Posterior vena cava (tissue), 2 donors: ENCODE data around the gene ADAP1. TPM values are rescaled to one million over a fixed set of nuclear protein-coding genes. Genes with fewer than 3 reads are reported as not detected.
"Not testable (repeated sequence)": the region's sequence is repeated elsewhere in the genome, so short reads cannot be mapped to it uniquely, and the experiment has no call there.

Source experiments
- DNase-seq: peaks from one replicate; pipeline ENCODE4 v3.0.0-alpha.2; 2020; ENCODE audit warnings: low spot score
- intact Hi-C, 2 donors: fragments of 100-400 bp; cut with DNase I; formaldehyde crosslinking; loops; one replicate each; pipeline versions ENCODE4 v1.14.1 to v1.14.2; 2022 to 2023
- total RNA-seq, 2 donors: library from RNA; stranded (reverse); fragmentation: NEBNext Ultra II Directional; extraction: Animal tissue kit (Norgen Biotek cat#: 25700); gene quantifications; one replicate each; pipeline ENCODE4 v1.2.1, GENCODE V29; 2021
- donor health status: DM: yes; HTN: yes; CAD: no.
- donor health status: DM: yes; HTN: yes; CAD: no.

The ADAP1 gene
- total RNA-seq, 2 donors from 2014 or later, result 16.3 to 17.8 TPM

GRCh38 chr7:931871-932650 lies 22.4 kb downstream of the ADAP1 start:
- DNase-seq, result peak; percentile 64
- intact Hi-C loops, result no loop called here

- intact Hi-C loops, result no loop called here
- peak; percentile 59 for DNase-seq
Observed at GRCh38 chr7:930975-931758, 23.3 kb downstream of the ADAP1 start.

- peak; percentile 73 for DNase-seq
- intact Hi-C loops, result no loop called here
Observed at GRCh38 chr7:929311-929711, 25.2 kb downstream of the ADAP1 start.

- peak; percentile 70 for DNase-seq
- intact Hi-C loops, result no loop called here
Observed at GRCh38 chr7:927031-927671, 27.3 kb downstream of the ADAP1 start.

GRCh38 chr7:926061-927030 lies 28.1 kb downstream of the ADAP1 start:
- intact Hi-C loops, result no loop called here
- peak; percentile 77 for DNase-seq

DNA sequence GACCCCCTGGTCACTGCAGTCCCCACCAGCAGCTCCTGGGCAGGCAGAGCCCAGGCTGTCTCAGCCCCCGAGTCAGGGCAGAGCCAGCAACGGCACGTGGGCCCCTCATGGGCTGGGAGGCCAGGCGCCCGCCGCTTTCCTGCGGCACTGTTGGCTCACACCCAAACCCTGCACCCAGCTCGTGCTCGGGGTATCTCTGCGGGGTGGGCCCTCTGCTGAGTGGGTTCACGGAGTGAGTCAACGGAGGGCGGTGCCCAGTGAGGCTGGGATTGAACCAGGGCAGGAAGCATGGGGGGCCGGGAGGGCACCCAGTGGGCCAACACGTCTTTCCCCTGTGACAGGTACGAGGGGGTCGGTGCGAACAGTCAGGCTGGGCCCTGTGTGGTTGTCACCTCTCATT lies 28.9 kb downstream of the ADAP1 start:
- peak; percentile 85 for DNase-seq
- intact Hi-C loops, result no loop called here

DNA sequence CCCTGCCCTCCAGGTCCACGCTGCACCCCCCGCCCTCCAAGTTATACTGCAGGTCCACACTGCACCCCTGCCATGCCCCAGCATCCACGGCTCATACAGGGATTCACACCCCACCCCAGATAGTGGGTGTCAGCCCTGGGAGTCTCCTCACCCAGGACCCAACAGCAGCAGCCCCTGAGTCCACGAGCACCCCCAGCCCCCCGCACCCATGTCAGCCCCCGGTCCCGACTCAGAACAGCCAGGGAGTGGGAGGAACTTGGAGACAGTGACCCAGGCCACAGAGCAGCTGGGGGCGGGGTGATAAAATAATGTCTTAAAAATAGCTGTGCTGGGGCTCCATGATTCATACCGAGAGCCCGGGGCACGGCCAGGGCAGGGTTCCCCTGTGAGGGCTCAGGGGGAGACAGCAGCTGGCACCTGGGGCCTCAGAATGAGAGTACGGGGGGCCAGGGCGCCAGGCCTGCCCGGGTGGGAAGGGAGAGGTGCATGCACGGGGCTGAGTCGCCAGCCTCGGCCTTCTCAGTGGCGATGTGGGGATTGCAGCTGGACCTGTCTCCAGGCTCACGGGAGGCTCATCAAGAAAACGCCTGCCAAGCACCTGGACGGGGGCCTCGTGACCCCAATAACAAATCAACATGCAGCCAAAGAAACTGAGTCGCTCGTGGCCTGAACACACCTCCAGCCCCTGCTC lies 29.8 kb downstream of the ADAP1 start:
- peak; percentile 83 for DNase-seq
- intact Hi-C loops, result no loop called here

DNA sequence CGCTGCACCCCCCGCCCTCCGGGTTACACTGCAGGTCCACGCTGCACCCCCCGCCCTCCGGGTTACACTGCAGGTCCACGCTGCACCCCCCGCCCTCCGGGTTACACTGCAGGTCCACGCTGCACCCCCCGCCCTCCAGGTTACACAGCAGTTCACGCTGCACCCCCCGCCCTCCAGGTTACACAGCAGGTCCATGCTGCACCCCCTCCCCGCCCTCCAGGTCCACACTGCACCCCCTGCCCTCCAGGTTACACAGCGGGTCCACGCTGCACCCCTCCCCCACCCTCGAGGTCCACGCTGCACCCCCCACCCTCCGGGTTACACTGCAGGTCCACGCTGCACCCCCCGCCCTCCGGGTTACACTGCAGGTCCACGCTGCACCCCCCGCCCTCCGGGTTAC lies 30.4 kb downstream of the ADAP1 start:
- intact Hi-C loops, result not testable (repeated sequence)

GRCh38 chr7:923108-924041 lies 31.1 kb downstream of the ADAP1 start:
- intact Hi-C loops, result no loop called here
- DNase-seq, result peak; percentile 93

More for the DNA sequence above, 30.4 kb downstream of the ADAP1 start:
- DNase-seq, result peak; percentile 66

DNA sequence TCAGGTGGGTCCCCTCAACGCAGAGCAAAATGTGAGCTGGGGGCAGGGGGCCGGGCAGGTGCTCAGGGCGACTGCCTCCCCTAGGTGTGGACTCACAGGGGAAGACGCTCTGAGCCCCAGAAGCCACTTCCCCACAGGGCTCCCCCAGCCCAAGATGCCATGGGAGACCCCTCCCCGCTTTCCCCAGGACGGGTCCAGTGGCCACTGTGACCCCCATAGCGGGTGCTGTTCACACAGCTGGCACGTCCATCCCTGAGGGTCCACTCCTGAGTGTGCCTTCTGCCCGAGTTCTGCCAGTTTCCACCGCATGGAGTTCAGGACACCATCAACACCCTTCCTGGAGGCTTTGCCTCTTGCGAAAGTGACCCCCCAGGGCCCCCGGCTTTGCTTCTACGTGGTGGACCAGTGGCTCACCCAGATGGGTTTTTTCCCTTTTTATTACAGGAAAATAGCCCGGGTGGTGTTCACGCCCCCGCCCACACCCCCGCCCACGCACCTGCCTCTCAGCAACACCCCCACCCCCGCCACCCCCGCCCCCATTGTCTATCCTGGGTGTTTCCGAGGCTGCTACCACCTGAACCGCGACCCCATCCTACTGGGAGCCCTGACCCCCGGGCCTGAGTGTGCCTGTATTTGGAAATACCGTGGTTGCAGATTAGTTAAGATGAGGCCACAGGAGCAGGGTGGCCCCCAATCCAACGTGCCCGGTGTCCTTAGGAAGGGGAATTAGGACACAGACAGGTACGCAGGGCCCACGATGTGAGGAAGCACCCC lies 32.0 kb downstream of the ADAP1 start:
- intact Hi-C loops, result no loop called here
- DNase-seq, result peak; percentile 75

DNA sequence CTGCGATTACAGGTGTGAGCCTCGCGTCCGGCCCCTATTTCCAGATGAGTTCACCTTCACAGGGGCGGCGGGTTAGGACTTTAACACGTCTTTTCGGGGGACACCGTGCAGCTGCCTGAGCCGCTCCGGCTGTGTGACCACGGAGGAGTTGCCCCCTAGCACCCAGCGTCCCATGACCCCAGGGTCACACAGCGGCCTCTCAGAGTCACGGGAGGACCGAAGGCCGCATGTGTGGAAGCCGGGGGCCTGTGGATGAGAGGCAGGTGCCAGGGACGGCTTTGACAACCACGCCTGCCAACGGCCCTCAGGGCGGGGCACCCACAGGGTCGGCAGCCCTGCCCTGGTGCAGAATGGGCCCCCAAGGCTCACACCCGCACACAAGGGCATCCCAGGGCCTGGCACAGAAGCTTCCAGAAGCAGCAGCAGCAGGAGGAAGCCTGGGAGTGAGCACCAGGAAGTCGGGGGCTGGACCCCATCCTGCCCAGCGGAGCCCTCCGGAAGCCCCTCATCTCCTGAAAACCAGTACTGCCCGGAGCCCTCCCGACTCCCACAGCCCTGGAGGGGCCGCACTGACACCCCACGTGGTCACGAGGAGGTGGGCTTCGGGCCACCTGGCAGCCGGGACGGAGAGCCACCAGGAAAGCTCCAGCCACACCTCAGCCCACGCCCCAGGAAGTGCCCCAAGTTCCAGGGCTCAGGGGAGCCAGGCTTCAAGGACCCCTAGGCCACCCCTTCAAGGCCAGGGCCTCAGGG lies 32.7 kb downstream of the ADAP1 start:
- intact Hi-C loops, result no loop called here
- peak; percentile 78 for DNase-seq

DNA sequence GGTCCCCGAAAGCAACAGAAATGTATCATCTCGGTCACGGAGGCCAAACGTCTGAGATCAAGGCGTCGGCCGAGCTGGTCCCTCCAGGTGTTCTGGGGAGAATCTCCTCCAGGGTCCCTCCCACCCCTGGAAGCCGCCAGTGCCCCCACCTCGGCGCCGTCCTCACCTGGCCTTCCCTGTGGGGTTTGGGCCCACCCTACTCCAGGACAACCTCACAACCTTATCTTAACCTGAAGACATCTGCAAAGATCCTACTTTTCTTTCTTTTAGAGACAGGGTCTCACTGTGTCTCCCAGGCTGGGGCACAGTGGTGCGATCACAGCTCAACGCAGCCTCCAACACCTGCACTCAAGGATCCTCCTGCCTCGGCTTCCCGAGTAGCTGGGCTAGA lies 33.4 kb downstream of the ADAP1 start:
- DNase-seq, result peak; percentile 79
- intact Hi-C loops, result no loop called here

- intact Hi-C loops, result no loop called here
- DNase-seq, result peak; percentile 79
Observed at GRCh38 chr7:920351-921070, 34.0 kb downstream of the ADAP1 start.

DNA sequence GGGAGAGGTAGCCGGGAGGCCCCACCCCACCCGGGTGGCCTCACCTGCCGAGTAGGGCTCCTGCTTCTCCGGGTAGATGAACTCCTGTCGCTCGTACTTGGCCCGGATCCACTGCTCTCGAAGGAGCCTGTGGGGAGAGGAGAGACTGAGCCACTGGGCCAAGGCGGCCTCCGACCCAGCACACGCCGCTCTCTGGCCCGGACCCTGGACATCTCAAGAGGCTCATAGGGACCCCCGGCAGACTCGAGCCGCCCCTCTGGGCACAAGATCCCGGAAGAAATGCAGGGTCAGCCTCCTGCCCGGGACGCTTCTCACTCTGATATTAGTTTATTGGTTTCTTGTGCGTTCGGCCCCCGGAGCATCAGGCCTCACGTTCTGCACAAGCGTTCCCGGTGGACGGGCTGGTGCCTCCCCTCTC lies 34.5 kb downstream of the ADAP1 start:
- DNase-seq, result peak; percentile 69
- intact Hi-C loops, result no loop called here

DNA sequence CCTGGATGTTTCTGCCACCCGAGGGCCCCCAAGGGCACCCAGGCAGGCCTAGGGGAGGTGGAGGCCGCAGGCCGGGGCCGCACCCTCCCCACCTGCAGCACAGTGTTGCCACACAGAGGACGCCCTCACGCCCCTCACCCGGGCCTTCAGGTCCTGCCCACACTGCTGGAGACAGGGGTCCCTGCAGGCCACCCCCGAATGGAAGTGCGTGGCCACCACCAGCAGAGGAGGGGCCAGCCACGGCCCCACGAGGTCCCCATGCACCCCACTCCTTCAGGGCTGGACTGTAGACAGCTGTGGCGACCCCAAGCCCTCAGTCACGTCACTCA lies 35.4 kb downstream of the ADAP1 start:
- DNase-seq, result peak; percentile 69
- intact Hi-C loops, result no loop called here
